Mesendoderm (in vitro differentiated cells): ENCODE measurements around the gene ANKMY1.

Experiments
- DNase-seq: peaks from one replicate; pipeline ENCODE4 v3.0.0; 2013
- H2AK5ac ChIP-seq: 2 replicates; pipeline ENCODE4 v1.6.1; 2013; ENCODE audit warnings: low read length, inconsistent platforms
- H2BK120ac ChIP-seq: 2 replicates; pipeline ENCODE4 v1.6.1; 2013; ENCODE audit warnings: low read depth, mild to moderate bottlenecking, low read length, moderate library complexity, mixed read lengths
- H2BK15ac ChIP-seq: replicated peaks from 2 replicates; pipeline ENCODE4 v1.6.1; 2013; ENCODE audit warnings: low read depth, mild to moderate bottlenecking, moderate library complexity
- H2BK5ac ChIP-seq: 2 replicates; pipeline ENCODE4 v1.6.1; 2013; ENCODE audit warnings: low read length, inconsistent platforms
- H3K18ac ChIP-seq: 2 replicates; pipeline ENCODE4 v1.6.1; 2013; ENCODE audit warnings: mild to moderate bottlenecking, low read length, mixed read lengths
- H3K23ac ChIP-seq: one replicate; pipeline ENCODE4 v1.6.1; 2013; ENCODE audit warnings: low read length
- H3K27ac ChIP-seq: 2 replicates; pipeline ENCODE4 v1.5.1; 2013; ENCODE audit warnings: low read depth, mild to moderate bottlenecking, inconsistent platforms, low read length, moderate library complexity
- H3K27me3 ChIP-seq: 2 replicates; pipeline ENCODE4 v1.6.1; 2013; ENCODE audit warnings: low read length, control low read depth, mild to moderate bottlenecking, inconsistent platforms; ENCODE audit not compliant: insufficient read depth, poor library complexity
- H3K36me3 ChIP-seq: 2 replicates; pipeline ENCODE4 v1.6.1; 2013; ENCODE audit warnings: low read length, inconsistent platforms; ENCODE audit not compliant: control insufficient read depth, insufficient read depth
- H3K4ac ChIP-seq: one replicate; pipeline ENCODE4 v1.6.1; 2013; ENCODE audit warnings: low read depth, mild to moderate bottlenecking, low read length, moderate library complexity
- H3K4me1 ChIP-seq: 2 replicates; pipeline ENCODE4 v1.6.1; 2013; ENCODE audit warnings: low read depth, low read length, inconsistent platforms; ENCODE audit not compliant: control insufficient read depth
- H3K4me2 ChIP-seq: 2 replicates; pipeline ENCODE4 v1.6.1; 2013; ENCODE audit warnings: low read length
- H3K4me3 ChIP-seq: 2 replicates; pipeline ENCODE4 v1.5.1; 2013; ENCODE audit warnings: mild to moderate bottlenecking, low read length
- H3K56ac ChIP-seq: one replicate; pipeline ENCODE4 v1.6.1; 2013; ENCODE audit warnings: low read length
- H3K79me1 ChIP-seq: 2 replicates; pipeline ENCODE4 v1.6.1; 2013; ENCODE audit warnings: low read length, inconsistent platforms
- H3K79me2 ChIP-seq: 2 replicates; pipeline ENCODE4 v1.6.1; 2013; ENCODE audit warnings: mild to moderate bottlenecking, low read length; ENCODE audit not compliant: control insufficient read depth, insufficient read depth
- H3K9ac ChIP-seq: 2 replicates; pipeline ENCODE4 v1.6.1; 2013; ENCODE audit warnings: low read length, inconsistent platforms
- H4K5ac ChIP-seq: one replicate; pipeline ENCODE4 v1.6.1; 2013; ENCODE audit warnings: low read length
- H4K8ac ChIP-seq: one replicate; pipeline ENCODE4 v1.6.1; 2013; ENCODE audit warnings: low read depth, mild to moderate bottlenecking, control low read depth, low read length, moderate library complexity
- WGBS: extraction: QIAGEN DNeasy Blood & Tissue Kit; methylation state at CpG from one replicate; pipeline ENCODE4 v1.1.7; 2013; ENCODE audit warnings: low lambda C conversion rate, missing lambda C conversion rate; ENCODE audit not compliant: insufficient coverage; ENCODE audit errors: extremely low coverage; 5-methylcytosine and 5-hydroxymethylcytosine counted together

Gene ANKMY1

DNA sequence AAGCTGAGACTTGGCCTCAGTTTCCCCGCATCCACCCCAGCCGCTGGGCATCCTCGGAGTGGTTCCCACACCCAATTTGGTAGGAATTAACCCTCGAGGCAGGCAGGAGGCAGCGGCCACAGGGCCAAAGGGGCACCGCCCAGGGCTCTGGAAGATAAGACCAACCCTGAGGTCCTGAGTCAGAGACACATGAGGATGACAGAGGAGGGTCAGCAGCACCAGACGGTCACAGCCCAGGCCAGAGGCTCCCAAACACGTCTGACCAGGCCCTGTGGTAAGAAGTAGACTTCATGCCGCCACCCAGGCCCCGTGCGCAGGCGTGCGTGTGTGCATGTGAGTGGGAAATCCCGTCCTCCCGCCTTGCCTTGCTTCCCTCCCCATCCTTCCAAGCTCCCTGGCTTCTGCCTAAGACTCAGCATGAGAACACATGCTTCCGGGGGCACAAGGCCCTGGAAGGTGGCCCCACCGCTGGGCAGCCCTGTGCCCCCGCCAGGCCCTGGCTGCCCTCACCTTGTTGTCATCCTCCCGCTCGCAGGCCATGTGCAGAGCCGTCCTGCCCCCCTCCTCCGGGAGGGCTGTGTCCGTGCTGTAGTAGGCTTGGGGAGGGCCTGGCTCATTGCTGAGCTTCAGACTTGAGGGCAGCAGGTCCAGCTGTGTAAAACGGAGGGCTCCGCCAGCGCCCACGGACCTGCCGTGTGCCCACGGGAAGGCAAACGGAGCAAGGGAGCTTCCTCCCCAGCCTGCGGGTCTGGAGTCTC lies 46.3 kb downstream of the ANKMY1 start:
- H3K79me1 ChIP-seq, result no peaks in the 10 kb centered on the region
- no peak overlapping the region for H3K4me2 ChIP-seq
- H2AK5ac ChIP-seq, result no peak overlapping the region
- H3K23ac ChIP-seq, result no peak overlapping the region
- no peak overlapping the region for H4K5ac ChIP-seq
- no peak overlapping the region for H3K4ac ChIP-seq
- H3K18ac ChIP-seq, result no peak overlapping the region
- no peak overlapping the region for H2BK15ac ChIP-seq
- H3K27ac ChIP-seq, result no peak overlapping the region
- H3K4me3 ChIP-seq, result no peak overlapping the region
- H3K56ac ChIP-seq, result no peak overlapping the region
- H3K27me3 ChIP-seq, result no peaks in the 10 kb centered on the region
- no peaks in the 10 kb centered on the region for H3K36me3 ChIP-seq
- no peak for DNase-seq
- no peak overlapping the region for H2BK120ac ChIP-seq
- WGBS, result no CpG with 5 or more reads among the region's 31 CpGs
- H4K8ac ChIP-seq, result no peak overlapping the region
- H3K9ac ChIP-seq, result no peak overlapping the region
- no peaks in the 10 kb centered on the region for H3K4me1 ChIP-seq
- no peaks in the 10 kb centered on the region for H3K79me2 ChIP-seq
- H2BK5ac ChIP-seq, result no peak overlapping the region

DNA sequence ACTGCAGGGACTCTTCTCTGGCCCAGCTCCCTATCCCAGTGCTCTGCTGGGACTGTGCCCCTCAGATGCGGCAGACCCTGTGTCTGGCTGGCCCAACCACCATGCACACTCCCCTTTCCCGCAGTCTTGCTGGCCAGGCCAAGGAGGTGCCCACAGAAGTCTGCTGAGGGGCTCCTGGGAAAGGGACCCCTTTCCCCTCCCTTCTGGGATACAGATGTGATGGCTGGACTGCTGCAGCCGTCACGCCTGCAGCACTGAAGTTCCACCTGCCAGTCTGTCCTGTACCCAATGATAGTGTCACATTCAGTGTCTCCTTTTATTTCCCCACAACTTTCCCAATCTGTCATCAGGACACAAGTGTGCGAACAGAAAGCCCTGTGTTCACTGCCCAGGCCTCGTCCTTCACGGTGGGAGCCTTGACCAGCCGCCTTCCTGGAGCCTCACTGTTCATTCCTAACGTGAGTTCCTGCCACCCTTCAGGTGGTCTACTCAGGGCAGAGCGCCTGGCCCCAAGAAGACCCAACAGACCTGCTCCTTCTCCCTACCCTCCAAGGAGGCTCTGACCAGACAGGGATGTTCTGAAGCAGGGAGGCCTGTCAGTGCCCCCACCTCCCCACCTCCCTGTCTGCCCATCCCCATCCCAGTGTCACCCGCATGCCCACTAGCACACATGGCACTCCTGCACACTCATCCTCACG lies 47.1 kb downstream of the ANKMY1 start:
- no peak overlapping the region for H3K56ac ChIP-seq
- H3K79me1 ChIP-seq, result no peaks in the 10 kb centered on the region
- H2BK120ac ChIP-seq, result no peak overlapping the region
- H3K27me3 ChIP-seq, result no peaks in the 10 kb centered on the region
- no peak overlapping the region for H3K27ac ChIP-seq
- WGBS, result no CpG with 5 or more reads among the region's 12 CpGs
- H3K18ac ChIP-seq, result no peak overlapping the region
- DNase-seq, result no peak
- H4K5ac ChIP-seq, result no peak overlapping the region
- H3K36me3 ChIP-seq, result no peaks in the 10 kb centered on the region
- H2AK5ac ChIP-seq, result no peak overlapping the region
- H3K9ac ChIP-seq, result no peak overlapping the region
- H3K23ac ChIP-seq, result no peak overlapping the region
- no peak overlapping the region for H3K4me2 ChIP-seq
- no peak overlapping the region for H2BK15ac ChIP-seq
- no peak overlapping the region for H3K4ac ChIP-seq
- no peak overlapping the region for H2BK5ac ChIP-seq
- no peaks in the 10 kb centered on the region for H3K79me2 ChIP-seq
- no peak overlapping the region for H3K4me3 ChIP-seq
- H3K4me1 ChIP-seq, result no peaks in the 10 kb centered on the region
- H4K8ac ChIP-seq, result no peak overlapping the region

DNA sequence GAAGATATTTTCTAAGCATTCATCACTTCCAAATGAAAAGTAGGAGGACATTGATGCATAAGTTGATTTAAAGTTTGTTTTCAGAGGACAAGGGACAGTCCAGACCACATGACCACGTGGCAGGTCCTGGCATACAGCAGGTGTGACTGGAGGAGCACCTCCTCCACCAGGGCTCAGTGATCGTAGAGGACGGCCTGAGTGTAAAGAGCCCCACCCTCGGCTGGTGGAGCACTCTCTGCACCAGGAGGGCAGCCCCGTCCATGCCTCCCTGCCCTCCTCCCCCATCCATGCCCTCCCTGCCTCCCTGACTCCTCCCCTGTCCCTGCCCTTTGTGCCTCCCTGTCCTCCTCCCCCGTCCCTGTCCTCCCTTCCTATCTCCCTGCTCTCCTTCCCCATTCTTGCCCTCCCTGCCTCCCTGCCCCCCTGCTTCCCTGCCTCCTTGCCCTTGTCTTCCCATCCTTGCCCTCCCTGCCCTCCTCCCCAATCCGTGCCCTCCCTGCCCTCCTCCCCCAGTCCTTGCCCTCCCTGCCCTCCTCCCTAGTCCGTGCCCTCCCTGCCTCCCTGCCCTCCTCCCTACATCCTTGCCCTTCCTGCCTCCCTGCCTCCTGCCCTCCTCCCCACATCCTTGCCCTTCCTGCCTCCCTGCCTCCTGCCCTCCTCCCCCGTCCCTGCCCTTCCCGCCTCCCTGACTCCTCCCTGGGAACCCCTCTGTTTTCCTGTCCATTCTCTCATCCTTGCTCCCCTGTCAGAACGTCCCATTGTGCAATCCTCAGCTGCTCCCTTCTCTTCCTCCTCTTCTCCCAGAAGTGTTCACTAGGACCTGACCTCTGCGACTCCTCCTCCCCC lies 47.9 kb downstream of the ANKMY1 start:
- Histone ChIP-seq H3K79me1 (no peaks in the 10 kb centered on the region), H3K23ac (no peak overlapping the region), H3K4me1 (no peaks in the 10 kb centered on the region), H3K4me2 (no peak overlapping the region), H3K36me3 (no peaks in the 10 kb centered on the region), H4K8ac (no peak overlapping the region), H3K79me2 (no peaks in the 10 kb centered on the region), H4K5ac (no peak overlapping the region), H3K4me3 (no peak overlapping the region), H3K27ac (no peak overlapping the region), H3K27me3 (no peaks in the 10 kb centered on the region), H2BK5ac (no peak overlapping the region), H3K18ac (no peak overlapping the region), H3K9ac (no peak overlapping the region), H3K4ac (no peak overlapping the region), H2BK15ac (no peak overlapping the region), H2AK5ac (no peak overlapping the region), H2BK120ac (no peak overlapping the region), H3K56ac (no peak overlapping the region)
- DNase-seq, result no peak
- no CpG with 5 or more reads among the region's 12 CpGs for WGBS

DNA sequence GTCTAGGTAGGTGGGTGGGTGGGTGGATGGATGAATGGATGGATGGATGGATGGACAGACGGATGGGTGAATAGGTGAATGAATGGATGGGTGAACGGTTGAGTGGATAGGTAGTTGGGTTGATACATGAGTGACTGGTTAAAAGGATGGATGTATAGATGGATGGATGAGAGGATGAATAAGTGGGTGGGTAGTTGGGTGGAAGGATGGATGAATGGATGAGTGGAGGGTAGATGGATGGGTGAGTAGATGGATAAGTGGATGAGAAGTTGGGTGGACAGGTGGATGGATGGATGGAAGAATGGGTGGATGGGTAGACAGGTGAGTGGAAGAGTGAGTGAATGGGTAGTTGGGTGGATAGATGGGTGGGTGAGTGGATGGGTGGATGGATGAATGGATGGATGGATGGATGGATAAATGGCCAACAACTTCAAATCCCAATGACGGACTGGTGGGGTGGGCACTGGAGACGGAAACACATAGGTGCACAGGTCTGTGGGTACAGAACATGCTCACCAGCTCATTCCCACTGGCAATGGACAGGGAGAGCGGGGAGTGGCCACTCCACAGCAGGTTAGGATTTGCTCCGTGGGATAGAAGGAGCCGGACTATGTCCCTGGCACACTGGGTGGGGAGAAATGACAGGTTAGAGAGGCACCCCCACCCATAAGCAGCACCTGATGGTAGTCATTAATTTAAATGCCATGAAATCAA lies 48.8 kb downstream of the ANKMY1 start:
- H3K18ac ChIP-seq, result no peak overlapping the region

GRCh38 chr2:240507778-240508251 lies 50.0 kb downstream of the ANKMY1 start:
- no peaks in the 10 kb centered on the region for H3K79me1 ChIP-seq
- DNase-seq, result no peak
- H3K27ac ChIP-seq, result no peak overlapping the region
- H2AK5ac ChIP-seq, result no peak overlapping the region
- no peak overlapping the region for H3K4me2 ChIP-seq
- H3K23ac ChIP-seq, result no peak overlapping the region
- H3K4me1 ChIP-seq, result no peaks in the 10 kb centered on the region
- no peak overlapping the region for H4K8ac ChIP-seq
- no peak overlapping the region for H3K4ac ChIP-seq
- no peak overlapping the region for H4K5ac ChIP-seq
- H3K18ac ChIP-seq, result no peak overlapping the region
- H3K27me3 ChIP-seq, result no peaks in the 10 kb centered on the region
- H3K56ac ChIP-seq, result no peak overlapping the region
- H3K9ac ChIP-seq, result no peak overlapping the region
- no peaks in the 10 kb centered on the region for H3K79me2 ChIP-seq
- H3K4me3 ChIP-seq, result no peak overlapping the region
- no peak overlapping the region for H2BK15ac ChIP-seq
- WGBS, result no CpG with 5 or more reads among the region's 11 CpGs
- no peak overlapping the region for H2BK120ac ChIP-seq
- H3K36me3 ChIP-seq, result no peaks in the 10 kb centered on the region
- H2BK5ac ChIP-seq, result no peak overlapping the region

More for the DNA sequence above, 48.8 kb downstream of the ANKMY1 start:
- WGBS, result 100% methylated on average over 1 of the region's 7 CpGs
- no peaks in the 10 kb centered on the region for H3K4me1 ChIP-seq
- no peak overlapping the region for H3K23ac ChIP-seq
- no peaks in the 10 kb centered on the region for H3K79me1 ChIP-seq
- H3K4me3 ChIP-seq, result no peak overlapping the region
- no peak overlapping the region for H3K4me2 ChIP-seq
- no peak overlapping the region for H2BK120ac ChIP-seq
- DNase-seq, result no peak
- H3K56ac ChIP-seq, result no peak overlapping the region
- no peak overlapping the region for H2BK5ac ChIP-seq
- H3K79me2 ChIP-seq, result no peaks in the 10 kb centered on the region
- H3K9ac ChIP-seq, result no peak overlapping the region
- no peak overlapping the region for H2AK5ac ChIP-seq
- H4K8ac ChIP-seq, result no peak overlapping the region
- H3K27me3 ChIP-seq, result no peaks in the 10 kb centered on the region
- H3K4ac ChIP-seq, result no peak overlapping the region
- no peaks in the 10 kb centered on the region for H3K36me3 ChIP-seq
- H4K5ac ChIP-seq, result no peak overlapping the region
- H2BK15ac ChIP-seq, result no peak overlapping the region
- H3K27ac ChIP-seq, result no peak overlapping the region
